MM.1S (cell line): ENCODE data around the gene SLC1A2.

ENCODE experiments used
- DNase-seq: peaks from one replicate; pipeline ENCODE4 v3.0.0-alpha.2; 2015
- H2AFZ ChIP-seq: fragments of 300-600 bp; sonication (generic); 2 replicates; pipeline ENCODE4 v1.6.0; 2016; ENCODE audit warnings: antibody characterized with exemption, low read length
- H3F3A ChIP-seq: fragments of 300-600 bp; sonication (generic); 2 replicates; pipeline ENCODE4 v1.6.1; 2016; ENCODE audit warnings: mild to moderate bottlenecking, antibody characterized with exemption, low read length, moderate library complexity, mixed read lengths; ENCODE audit not compliant: insufficient read depth
- H3K27ac ChIP-seq: fragments of 300-600 bp; sonication (generic); 2 replicates; pipeline ENCODE4 v1.5.1; 2016; ENCODE audit warnings: mild to moderate bottlenecking, low read length
- H3K27me3 ChIP-seq: fragments of 300-600 bp; sonication (generic); replicated peaks from 2 replicates; pipeline ENCODE4 v1.6.0; 2016; ENCODE audit warnings: low read length; ENCODE audit not compliant: insufficient read depth
- H3K36me3 ChIP-seq: fragments of 300-600 bp; sonication (generic); replicated peaks from 2 replicates; pipeline ENCODE4 v1.6.1; 2016; ENCODE audit warnings: mild to moderate bottlenecking, low read length, mixed read lengths; ENCODE audit not compliant: insufficient read depth
- H3K4me1 ChIP-seq: fragments of 300-600 bp; sonication (generic); 2 replicates; pipeline ENCODE4 v1.6.1; 2016; ENCODE audit warnings: low read length, mixed read lengths
- H3K4me2 ChIP-seq: fragments of 300-600 bp; sonication (generic); 2 replicates; pipeline ENCODE4 v1.6.0; 2016; ENCODE audit warnings: low read depth, low read length
- H3K4me3 ChIP-seq: fragments of 300-600 bp; sonication (generic); 2 replicates; pipeline ENCODE4 v1.5.1; 2016; ENCODE audit warnings: low read length, mixed read lengths
- H3K79me2 ChIP-seq: fragments of 300-600 bp; sonication (generic); 2 replicates; pipeline ENCODE4 v1.6.1; 2016; ENCODE audit warnings: mixed run types, low read length, mixed read lengths
- H3K9ac ChIP-seq: fragments of 300-600 bp; sonication (generic); 2 replicates; pipeline ENCODE4 v1.6.1; 2016; ENCODE audit warnings: low read length, mixed read lengths
- H3K9me2 ChIP-seq: fragments of 300-600 bp; sonication (generic); replicated peaks from 2 replicates; pipeline ENCODE4 v1.6.1; 2016; ENCODE audit warnings: mild to moderate bottlenecking, low read length, mixed read lengths; ENCODE audit not compliant: insufficient read depth
- H3K9me3 ChIP-seq: fragments of 300-600 bp; sonication (generic); replicated peaks from 2 replicates; pipeline ENCODE4 v1.6.1; 2016; ENCODE audit warnings: mild to moderate bottlenecking, low read length, mixed read lengths; ENCODE audit not compliant: insufficient read depth
- H4K20me1 ChIP-seq: fragments of 300-600 bp; sonication (generic); 2 replicates; pipeline ENCODE4 v1.6.1; 2016; ENCODE audit warnings: mild to moderate bottlenecking, low read length, moderate library complexity, mixed read lengths; ENCODE audit not compliant: insufficient read depth
- EZH2 ChIP-seq: fragments of 300-600 bp; sonication (generic); optimal IDR thresholded peaks from 2 replicates; pipeline ENCODE3; 2017; ENCODE audit warnings: low read depth, mild to moderate bottlenecking, antibody characterized with exemption, low read length, mixed read lengths
- EZH2phosphoT487 ChIP-seq: fragments of 300-600 bp; sonication (generic); IDR thresholded peaks from 2 replicates; pipeline ENCODE4 v1.6.1; 2018; ENCODE audit warnings: antibody characterized with exemption, low read length
- TF ChIP-seq, protein P1 (sequence below): fragments of 300-600 bp; sonication (generic); IDR thresholded peaks from 2 replicates; pipeline ENCODE4 v1.5.1; 2016; ENCODE audit warnings: antibody characterized with exemption, low read length, mixed read lengths

SLC1A2 gene

DNA sequence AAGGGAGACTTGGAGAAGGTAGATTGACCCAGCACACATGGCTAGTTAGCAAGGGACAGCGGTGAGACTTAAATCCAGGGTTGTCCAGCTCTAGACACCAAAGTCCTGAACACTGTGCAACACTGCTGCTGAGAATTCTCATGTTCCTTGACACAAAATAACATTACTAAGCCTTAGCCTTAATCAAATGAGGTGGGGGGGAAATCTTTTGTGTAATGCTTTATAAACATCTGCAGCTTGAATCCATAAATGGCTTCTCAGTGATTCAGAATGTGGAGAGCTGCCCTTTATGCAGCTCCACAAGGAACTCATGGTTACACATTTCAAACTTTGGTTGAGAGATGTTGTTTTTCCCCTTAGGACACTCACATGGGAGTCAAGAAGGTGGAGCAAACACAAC, 200.4 kb downstream of the SLC1A2 start:
- Histone ChIP-seq H3K4me1 (no peaks in the 10 kb centered on the region), H3K9ac (no peak overlapping the region), H3K27ac (no peak overlapping the region), H2AFZ (no peak overlapping the region), H4K20me1 (no peaks in the 10 kb centered on the region), H3K9me2 (no peaks in the 10 kb centered on the region), H3K4me3 (no peak overlapping the region), H3K36me3 (peaks cover 21% of the 10 kb centered on the region), H3K4me2 (no peak overlapping the region), H3K27me3 (no peaks in the 10 kb centered on the region), H3K79me2 (no peaks in the 10 kb centered on the region), H3F3A (0 out of 2 replicates have a peak, but pooled peaks cover 5% of the 10 kb centered on the region), H3K9me3 (no peaks in the 10 kb centered on the region)
- TF ChIP-seq EZH2 = no peak
- no peak for TF ChIP-seq EZH2phosphoT487
- TF ChIP-seq, protein P1, sequence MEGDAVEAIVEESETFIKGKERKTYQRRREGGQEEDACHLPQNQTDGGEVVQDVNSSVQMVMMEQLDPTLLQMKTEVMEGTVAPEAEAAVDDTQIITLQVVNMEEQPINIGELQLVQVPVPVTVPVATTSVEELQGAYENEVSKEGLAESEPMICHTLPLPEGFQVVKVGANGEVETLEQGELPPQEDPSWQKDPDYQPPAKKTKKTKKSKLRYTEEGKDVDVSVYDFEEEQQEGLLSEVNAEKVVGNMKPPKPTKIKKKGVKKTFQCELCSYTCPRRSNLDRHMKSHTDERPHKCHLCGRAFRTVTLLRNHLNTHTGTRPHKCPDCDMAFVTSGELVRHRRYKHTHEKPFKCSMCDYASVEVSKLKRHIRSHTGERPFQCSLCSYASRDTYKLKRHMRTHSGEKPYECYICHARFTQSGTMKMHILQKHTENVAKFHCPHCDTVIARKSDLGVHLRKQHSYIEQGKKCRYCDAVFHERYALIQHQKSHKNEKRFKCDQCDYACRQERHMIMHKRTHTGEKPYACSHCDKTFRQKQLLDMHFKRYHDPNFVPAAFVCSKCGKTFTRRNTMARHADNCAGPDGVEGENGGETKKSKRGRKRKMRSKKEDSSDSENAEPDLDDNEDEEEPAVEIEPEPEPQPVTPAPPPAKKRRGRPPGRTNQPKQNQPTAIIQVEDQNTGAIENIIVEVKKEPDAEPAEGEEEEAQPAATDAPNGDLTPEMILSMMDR = no peak
- no peak for DNase-seq

DNA sequence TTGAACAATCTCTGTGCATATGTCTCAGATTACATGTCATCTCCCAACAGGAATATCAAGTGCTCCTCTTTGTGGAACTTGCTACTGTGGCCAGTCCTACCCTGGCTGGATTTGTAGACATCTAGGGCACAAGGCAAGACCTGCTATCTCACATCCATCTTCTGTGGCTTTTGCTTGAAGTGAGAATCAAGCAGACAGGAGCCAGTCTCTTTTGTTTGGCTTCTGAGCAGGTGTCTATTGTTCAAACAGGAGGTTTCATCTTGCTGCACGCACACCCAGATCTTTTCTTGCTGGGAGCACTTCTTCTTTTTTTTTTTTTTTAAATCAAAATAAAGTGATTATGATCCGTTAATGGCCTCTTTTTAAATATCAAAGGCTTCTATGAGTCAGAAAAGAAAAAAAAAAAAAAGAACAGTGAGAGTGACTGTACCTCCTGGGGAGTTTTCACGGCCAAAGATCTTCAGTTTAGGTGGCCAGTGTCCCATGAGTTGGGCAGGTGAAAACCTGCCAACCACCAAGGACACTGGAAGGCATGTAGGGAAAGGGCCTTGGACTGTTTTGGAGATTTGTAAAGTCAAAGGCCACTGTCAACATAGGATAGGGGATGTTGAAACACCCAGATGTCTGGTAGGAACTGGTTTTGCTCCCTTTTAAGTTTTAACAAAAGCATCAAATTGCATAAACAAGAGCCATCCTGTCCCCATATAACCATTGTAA, 202.2 kb downstream of the SLC1A2 start:
- TF ChIP-seq EZH2phosphoT487 (no peak), EZH2 (no peak)
- TF ChIP-seq, protein P1 = no peak
- H3K36me3 ChIP-seq = peaks cover 9% of the 10 kb centered on the region; the same call in 1 of the 2 replicates
- H2AFZ ChIP-seq = no peak overlapping the region
- no peak for DNase-seq
- H3K9ac ChIP-seq = no peak overlapping the region
- no peaks in the 10 kb centered on the region for H3K27me3 ChIP-seq
- H3K9me3 ChIP-seq = no peaks in the 10 kb centered on the region
- H3K4me3 ChIP-seq = no peak overlapping the region
- H4K20me1 ChIP-seq = no peaks in the 10 kb centered on the region
- no peaks in the 10 kb centered on the region for H3K9me2 ChIP-seq
- H3K27ac ChIP-seq = no peak overlapping the region
- H3F3A ChIP-seq = 0 out of 2 replicates have a peak, but pooled peaks cover 5% of the 10 kb centered on the region
- no peaks in the 10 kb centered on the region for H3K4me1 ChIP-seq
- H3K79me2 ChIP-seq = 0 out of 2 replicates have a peak, but pooled peaks cover 7% of the 10 kb centered on the region
- no peak overlapping the region for H3K4me2 ChIP-seq

DNA sequence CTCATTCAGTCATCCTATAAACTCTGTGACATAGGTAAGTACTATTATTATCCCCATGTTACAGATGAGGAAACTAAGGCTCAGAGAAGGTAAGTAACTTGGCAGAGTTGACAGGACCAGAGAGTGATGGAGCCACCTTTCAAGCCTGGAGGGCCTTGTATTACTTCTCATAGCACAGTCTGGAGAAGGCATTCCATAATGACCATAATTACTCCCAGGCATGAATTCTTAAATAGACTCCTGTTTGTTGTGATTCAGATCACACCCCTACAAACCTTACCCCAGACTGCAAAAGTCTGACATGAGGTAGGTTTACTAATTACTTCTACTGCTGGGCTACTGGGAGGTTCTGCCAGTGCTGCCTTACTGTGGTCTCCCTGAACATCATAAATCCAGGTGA, 203.4 kb downstream of the SLC1A2 start:
- no peaks in the 10 kb centered on the region for H3K4me1 ChIP-seq
- no peak overlapping the region for H3K4me2 ChIP-seq
- no peak for TF ChIP-seq EZH2phosphoT487
- TF ChIP-seq EZH2 = no peak
- TF ChIP-seq, protein P1 = no peak
- H3K9ac ChIP-seq = no peak overlapping the region
- peaks cover 7% of the 10 kb centered on the region; the same call in 1 of the 2 replicates for H3K36me3 ChIP-seq
- DNase-seq = no peak
- H4K20me1 ChIP-seq = no peaks in the 10 kb centered on the region
- H3K27me3 ChIP-seq = no peaks in the 10 kb centered on the region
- no peaks in the 10 kb centered on the region for H3K9me2 ChIP-seq
- no peak overlapping the region for H3K27ac ChIP-seq
- no peak overlapping the region for H3K4me3 ChIP-seq
- H3F3A ChIP-seq = 0 out of 2 replicates have a peak, but pooled peaks cover 5% of the 10 kb centered on the region
- H2AFZ ChIP-seq = no peak overlapping the region
- H3K9me3 ChIP-seq = no peaks in the 10 kb centered on the region
- H3K79me2 ChIP-seq = 0 out of 2 replicates have a peak, but pooled peaks cover 11% of the 10 kb centered on the region
